Measurements from ENCODE around the gene ZNF722.
"Not testable (repeated sequence)": the region's sequence is repeated elsewhere in the genome, so short reads cannot be mapped to it uniquely, and the experiment has no call there.

The ZNF722 gene

DNA sequence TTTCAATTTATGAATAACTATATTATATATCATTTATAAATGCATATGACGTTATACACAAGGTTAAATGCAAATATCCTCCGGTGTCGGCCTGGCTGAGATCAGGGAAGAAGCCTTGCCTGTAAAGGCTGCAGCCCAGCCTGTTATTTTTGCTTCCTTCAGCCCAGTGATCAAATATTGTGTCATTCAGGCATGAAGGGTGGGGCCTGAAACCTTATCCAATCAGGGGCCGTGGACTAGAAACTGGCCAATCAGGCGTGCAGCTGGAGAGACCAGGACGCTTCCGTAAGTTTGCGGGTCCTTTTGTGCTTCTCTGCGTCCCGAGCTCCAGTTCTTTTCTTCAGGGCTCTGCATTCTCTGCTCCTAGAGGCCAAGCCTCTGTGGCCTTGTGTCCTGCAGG lies at the start of gene ZNF722:
Gene ZNF722 (plus strand): TSS at position 301 of the 400 bp plus-strand sequence. CDS start 113 bp downstream, outside the sequence.
- no peak for DNase-seq

DNA sequence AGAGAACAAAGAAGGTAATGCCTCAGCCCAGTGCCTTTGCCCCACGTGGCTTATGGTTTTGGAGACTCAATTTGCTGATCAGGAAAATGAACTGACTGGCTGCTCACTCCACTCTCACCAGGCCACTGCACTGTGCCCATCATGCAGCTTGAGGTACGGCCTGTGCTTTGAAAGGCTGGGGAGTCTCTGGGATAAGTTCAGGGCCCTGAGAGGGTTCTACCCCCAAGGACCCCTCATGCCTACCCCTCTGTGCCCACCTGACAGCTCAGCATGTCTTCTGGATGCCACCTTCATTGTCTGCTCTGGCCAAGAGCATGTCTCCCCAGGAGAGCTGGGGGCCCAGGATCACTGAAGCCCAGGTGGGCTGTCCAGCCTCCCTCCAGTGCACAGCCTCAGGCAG lies 45.5 kb upstream of the ZNF722 start:
- no peak for DNase-seq

DNA sequence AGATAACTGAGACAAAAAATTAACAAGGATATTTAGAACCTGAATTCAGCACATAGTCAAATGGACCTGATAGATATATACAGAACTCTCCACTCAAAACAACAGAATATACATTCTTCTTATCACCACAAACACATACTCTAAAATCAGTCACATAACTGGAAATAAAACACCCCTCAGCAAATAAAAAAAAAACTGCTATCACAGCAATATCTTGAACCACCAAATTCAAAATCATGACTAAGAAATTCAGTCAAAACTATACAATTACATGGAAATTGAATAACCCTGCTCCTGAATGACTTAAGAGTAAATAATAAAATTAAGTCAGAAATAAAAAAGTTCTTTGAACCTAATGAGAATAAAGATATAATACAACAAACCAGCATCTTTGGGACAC lies 30.0 kb upstream of the ZNF722 start:
- no peak for DNase-seq

DNA sequence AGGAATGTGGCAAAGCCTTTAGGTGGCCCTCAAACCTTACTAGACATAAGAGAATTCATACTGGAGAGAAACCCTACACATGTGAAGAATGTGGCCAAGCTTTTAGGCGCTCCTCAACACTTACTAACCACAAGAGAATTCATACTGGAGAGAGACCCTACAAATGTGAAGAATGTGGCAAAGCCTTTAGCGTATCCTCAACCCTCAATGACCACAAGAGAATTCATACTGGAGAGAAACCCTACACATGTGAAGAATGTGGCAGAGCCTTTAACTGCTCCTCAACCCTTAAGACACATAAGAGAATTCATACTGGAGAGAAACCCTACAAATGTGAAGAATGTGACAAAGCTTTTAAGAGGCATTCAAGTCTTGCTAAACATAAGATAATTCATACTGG lies 16.8 kb downstream of the ZNF722 start:
- not testable (repeated sequence) for DNase-seq

DNA sequence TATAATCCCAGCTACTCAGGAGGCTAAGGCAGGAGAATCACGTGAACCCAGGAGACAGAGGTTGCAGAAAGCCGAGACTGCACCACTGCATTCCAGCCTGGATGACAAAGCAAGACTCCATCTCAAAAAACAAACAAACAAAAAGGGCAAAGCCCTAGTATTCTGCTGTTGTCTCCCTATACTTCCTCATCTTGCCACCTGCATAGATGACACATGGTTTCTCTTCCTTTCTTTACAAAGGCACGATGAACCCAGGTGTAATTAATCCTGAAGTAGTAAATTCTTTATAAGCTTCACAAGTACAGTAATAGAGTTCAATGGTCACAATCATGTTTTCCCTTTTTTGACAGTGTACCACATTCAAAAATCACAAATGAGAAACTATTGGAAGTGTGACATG lies 36.7 kb downstream of the ZNF722 start:
- no peak for DNase-seq

DNA sequence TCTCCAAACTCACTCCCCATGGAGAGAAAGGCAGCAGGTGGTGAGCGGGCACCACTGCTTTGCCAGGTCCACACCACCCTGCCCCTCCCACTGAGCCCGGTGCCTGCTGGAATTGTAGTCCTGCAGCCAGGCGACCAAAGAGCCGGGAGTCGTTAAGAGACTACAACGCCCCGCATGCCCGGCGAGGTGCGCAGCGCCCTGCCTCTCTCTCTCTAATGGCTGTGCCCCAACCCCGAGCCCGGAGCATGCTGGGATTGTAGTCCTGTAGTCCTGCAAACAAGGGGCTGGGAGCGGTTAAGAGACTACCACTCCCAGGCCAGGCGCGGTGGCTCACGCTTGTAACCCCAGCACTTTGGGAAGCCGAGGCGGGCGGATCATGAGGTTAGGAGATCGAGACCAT lies 38.4 kb downstream of the ZNF722 start:
- DNase-seq: no peak

DNA sequence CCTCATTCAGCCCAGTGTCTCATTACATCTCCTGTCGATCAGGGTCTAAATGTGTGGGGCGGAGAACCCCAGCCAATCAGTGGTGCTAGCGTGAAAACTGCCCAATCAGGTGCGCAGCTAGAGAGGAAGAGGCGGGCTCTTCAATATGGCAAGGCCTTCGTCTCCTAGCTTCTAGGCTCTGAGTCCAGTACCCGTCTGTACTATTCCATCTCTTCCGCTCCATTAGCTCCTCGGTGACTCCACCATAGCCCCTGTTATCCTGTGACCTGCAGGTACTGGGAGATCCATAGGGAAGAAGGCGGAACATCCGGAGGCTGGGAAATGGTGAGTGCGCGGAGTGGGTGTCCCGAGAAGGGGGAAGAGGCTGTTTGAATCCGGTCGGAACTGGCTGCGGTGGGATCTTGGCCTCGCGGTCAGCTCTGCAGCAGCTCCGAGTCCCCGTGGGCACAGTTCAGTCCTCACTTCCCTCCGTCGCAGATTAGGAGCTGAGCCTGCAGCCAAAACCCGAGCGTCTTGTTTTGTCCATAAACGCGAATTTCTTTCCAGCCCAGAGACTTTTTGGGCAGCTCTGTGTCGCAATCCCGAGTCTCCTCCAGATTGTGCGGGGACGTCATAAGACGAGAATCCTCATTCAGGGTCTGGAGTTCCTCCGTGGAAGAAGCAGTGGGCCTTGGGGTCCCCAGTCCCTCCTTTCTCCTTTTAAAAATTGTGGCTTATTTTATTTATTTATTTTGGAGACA lies 46.8 kb downstream of the ZNF722 start, which contains the start of gene ZNF727:
Gene ZNF727 (plus strand): TSS at position 134 of the 740 bp plus-strand sequence. CDS start 188 bp downstream, at position 322.
- DNase-seq: no peak

DNA sequence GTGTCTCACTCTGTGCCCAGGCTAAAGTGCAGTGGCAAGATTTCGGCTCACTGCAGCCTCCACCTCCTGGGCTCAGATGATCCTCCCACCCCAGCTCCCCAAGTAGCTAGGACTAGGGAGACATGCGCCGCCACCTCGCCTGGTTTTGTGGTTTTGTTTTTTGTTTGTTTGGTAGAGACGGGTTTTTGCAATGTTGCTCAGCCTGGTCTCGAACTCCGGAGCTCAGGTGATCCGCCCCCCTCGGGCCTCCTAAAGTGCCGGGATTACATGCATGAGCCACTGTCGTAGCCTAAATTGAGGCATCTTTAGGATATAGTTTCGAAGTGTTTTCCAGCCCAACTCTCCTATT lies 47.4 kb downstream of the ZNF722 start:
- no peak for DNase-seq

All from NCI-H748 treated with DMSO at 0.1 percent for 48 hours (cell line).